ENCODE results near the gene TBATA.

TBATA gene

DNA sequence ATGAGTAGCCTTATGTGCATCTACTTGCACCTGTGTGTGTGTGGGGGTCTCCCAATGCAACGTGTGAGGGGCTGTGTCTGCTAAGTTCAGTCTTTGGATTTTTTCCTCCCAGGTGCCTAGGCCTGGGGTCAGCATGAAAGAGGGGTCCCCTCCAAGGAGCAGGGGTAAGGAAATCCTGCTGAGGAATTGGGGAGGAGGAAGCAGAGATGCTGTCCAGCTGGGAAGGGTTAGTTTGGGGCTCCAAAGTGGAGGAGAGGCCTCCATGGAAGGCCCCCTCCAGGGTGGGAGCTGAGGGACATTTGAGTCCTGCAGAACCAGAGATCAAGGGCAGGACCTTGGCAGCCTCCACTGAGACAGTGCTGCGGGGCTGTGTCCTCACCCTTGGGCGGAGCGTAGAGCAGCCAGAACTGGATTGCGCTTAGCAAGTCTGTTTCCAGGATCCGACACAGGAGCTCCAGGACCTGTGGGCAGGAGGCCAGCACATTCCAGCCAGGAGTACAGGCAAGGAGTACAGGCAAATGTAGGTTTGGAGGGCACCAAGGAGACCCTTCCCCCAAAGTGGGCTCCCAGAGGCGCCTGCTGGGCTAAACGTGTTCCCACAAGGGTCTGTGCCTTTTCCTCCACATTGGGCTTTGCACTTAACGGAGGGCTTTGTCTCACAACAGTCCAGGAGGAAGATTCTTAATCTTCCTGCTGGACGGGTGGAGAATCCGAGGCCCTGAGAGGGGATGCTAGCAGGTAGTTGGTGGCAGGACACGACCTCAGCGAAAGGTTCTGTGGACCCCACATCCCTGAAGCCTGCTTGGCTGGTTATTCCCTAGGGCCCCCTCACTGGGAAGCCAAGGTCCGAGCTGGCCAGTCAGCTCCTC is 10.1 kb downstream of the TBATA start:
- Histone ChIP-seq H4K91ac (ENCODE audit: low read depth, low read length) (no peak overlapping the region), H3K4ac (ENCODE audit: low read depth, low read length) (no peak overlapping the region), H2AFZ (ENCODE audit: insufficient read depth, low read length, poor library complexity) (no peak overlapping the region), H4K8ac (ENCODE audit: low read depth, low read length) (no peak overlapping the region), H3K14ac (ENCODE audit: low read length) (no peak overlapping the region), H2BK5ac (ENCODE audit: low read depth, low read length, poor library complexity) (no peak overlapping the region), H3K4me3 (ENCODE audit: low read depth, low read length) (no peak overlapping the region), H3K79me1 (ENCODE audit: low read length) (no peaks in the 10 kb centered on the region), H2BK12ac (ENCODE audit: low read length) (no peak overlapping the region), H3K4me1 (ENCODE audit: control insufficient read depth in 1 of 2, insufficient read depth in 2 of 2, low read length in 2 of 2) (no peaks in the 10 kb centered on the region), H3K4me2 (ENCODE audit: low read length) (no peak overlapping the region), H3K27me3 (ENCODE audit: insufficient read depth, low read length) (no peaks in the 10 kb centered on the region), H2BK120ac (ENCODE audit: insufficient read depth, low read length, poor library complexity) (no peak overlapping the region), H4K12ac (ENCODE audit: low read depth, low read length) (no peak overlapping the region), H3K9me3 (ENCODE audit: insufficient read depth, low read depth, low read length) (no peaks in the 10 kb centered on the region), H3K36me3 (ENCODE audit: control insufficient read depth in 1 of 2, insufficient read depth in 2 of 2, low read length in 2 of 2) (no peaks in the 10 kb centered on the region), H2AK5ac (ENCODE audit: low read length) (no peak overlapping the region), H3K23ac (ENCODE audit: low read length) (no peak overlapping the region), H3K27ac (ENCODE audit: low read depth, low read length) (no peak overlapping the region), H3K18ac (ENCODE audit: low read length) (no peak overlapping the region), H3K79me2 (ENCODE audit: control insufficient read depth, insufficient read depth, low read length, poor library complexity) (no peaks in the 10 kb centered on the region), H3K9ac (ENCODE audit: low read length) (no peak overlapping the region)
- no CpG with 5 or more reads among the region's 14 CpGs for WGBS (ENCODE audit: extremely low coverage, insufficient coverage, insufficient read length)
- no peak for DNase-seq

DNA sequence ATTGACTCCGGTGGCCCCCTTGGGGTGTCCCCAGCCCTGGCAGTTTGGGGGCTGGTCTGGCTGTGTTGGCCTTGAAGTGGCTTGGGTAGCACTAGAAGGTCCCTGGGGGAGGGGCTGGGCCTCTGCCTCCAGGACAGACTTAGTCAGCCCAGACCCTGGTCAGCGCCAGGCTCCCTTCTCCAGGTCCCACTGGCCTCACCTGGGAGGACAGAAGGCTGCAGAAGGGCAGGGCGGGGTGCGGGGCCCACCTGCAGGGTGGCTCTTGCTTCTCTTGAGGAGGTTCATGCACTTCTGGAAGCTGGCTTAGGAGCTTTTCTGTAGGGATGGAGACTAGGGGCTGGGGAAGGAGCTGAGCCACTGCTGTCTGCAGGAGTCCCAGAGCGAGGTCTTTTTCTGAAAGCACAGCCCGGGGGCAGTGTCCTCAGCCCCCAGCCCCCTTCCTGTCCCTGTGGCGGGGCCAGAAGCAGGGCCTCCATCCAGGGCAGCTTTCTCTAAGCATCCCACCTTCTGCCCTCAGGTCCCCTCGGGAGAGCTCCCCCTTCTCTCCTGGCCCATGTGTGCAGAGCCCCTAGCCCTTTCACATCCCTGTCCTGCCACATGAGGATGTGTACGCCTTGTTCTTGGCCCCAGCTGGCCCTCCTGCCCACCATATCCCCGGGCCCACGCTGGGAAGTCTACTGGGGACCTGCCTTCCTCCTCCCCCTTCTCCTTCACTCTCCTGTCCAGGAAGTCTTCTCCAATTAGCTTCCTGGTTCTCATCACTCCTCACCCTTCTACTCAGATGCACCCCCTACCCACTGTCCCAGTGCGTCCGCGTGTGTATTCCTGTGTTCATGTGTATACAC is 11.0 kb downstream of the TBATA start:
- H3K27ac ChIP-seq (ENCODE audit: low read depth, low read length): no peak overlapping the region
- no peaks in the 10 kb centered on the region for H3K36me3 ChIP-seq (ENCODE audit: control insufficient read depth in 1 of 2, insufficient read depth in 2 of 2, low read length in 2 of 2)
- no peak overlapping the region for H4K91ac ChIP-seq (ENCODE audit: low read depth, low read length)
- H4K12ac ChIP-seq (ENCODE audit: low read depth, low read length): no peak overlapping the region
- no peak overlapping the region for H3K4ac ChIP-seq (ENCODE audit: low read depth, low read length)
- no peaks in the 10 kb centered on the region for H3K79me2 ChIP-seq (ENCODE audit: control insufficient read depth, insufficient read depth, low read length, poor library complexity)
- no peaks in the 10 kb centered on the region for H3K79me1 ChIP-seq (ENCODE audit: low read length)
- H3K4me3 ChIP-seq (ENCODE audit: low read depth, low read length): no peak overlapping the region
- H3K4me2 ChIP-seq (ENCODE audit: low read length): no peak overlapping the region
- WGBS (ENCODE audit: extremely low coverage, insufficient coverage, insufficient read length): no CpG with 5 or more reads among the region's 14 CpGs
- no peaks in the 10 kb centered on the region for H3K4me1 ChIP-seq (ENCODE audit: control insufficient read depth in 1 of 2, insufficient read depth in 2 of 2, low read length in 2 of 2)
- no peak overlapping the region for H2BK5ac ChIP-seq (ENCODE audit: low read depth, low read length, poor library complexity)
- H3K9ac ChIP-seq (ENCODE audit: low read length): no peak overlapping the region
- H3K27me3 ChIP-seq (ENCODE audit: insufficient read depth, low read length): no peaks in the 10 kb centered on the region
- H2AK5ac ChIP-seq (ENCODE audit: low read length): no peak overlapping the region
- DNase-seq: no peak
- H2AFZ ChIP-seq (ENCODE audit: insufficient read depth, low read length, poor library complexity): no peak overlapping the region
- no peak overlapping the region for H3K23ac ChIP-seq (ENCODE audit: low read length)
- no peak overlapping the region for H3K18ac ChIP-seq (ENCODE audit: low read length)
- no peak overlapping the region for H2BK12ac ChIP-seq (ENCODE audit: low read length)
- H3K9me3 ChIP-seq (ENCODE audit: insufficient read depth, low read depth, low read length): no peaks in the 10 kb centered on the region
- no peak overlapping the region for H4K8ac ChIP-seq (ENCODE audit: low read depth, low read length)
- no peak overlapping the region for H2BK120ac ChIP-seq (ENCODE audit: insufficient read depth, low read length, poor library complexity)
- H3K14ac ChIP-seq (ENCODE audit: low read length): no peak overlapping the region

DNA sequence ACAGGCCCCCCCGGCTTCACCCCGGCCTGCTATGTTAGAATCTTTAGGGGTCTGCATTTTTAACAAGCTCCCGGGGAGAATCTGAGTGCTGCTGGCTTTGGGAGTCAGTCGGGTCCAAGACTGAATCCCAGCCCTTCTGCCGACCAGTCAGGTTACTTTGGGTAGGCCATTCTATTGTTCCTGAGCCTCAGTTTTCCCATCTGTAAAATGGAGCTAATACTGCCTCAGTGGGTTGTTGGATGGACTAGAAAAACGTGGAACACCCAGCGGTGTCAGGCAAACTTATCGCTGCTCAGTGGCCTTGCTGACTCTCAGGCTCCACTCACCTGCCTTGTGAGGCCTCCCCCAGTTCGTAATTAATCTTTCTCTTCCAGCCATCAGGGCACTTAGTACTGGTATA is 11.7 kb downstream of the TBATA start:
- no CpG with 5 or more reads among the region's 9 CpGs for WGBS (ENCODE audit: extremely low coverage, insufficient coverage, insufficient read length)
- no peak overlapping the region for H3K27ac ChIP-seq (ENCODE audit: low read depth, low read length)
- H3K4ac ChIP-seq (ENCODE audit: low read depth, low read length): no peak overlapping the region
- no peak overlapping the region for H4K91ac ChIP-seq (ENCODE audit: low read depth, low read length)
- no peak overlapping the region for H2BK5ac ChIP-seq (ENCODE audit: low read depth, low read length, poor library complexity)
- DNase-seq: no peak
- H2AK5ac ChIP-seq (ENCODE audit: low read length): no peak overlapping the region
- no peak overlapping the region for H3K4me3 ChIP-seq (ENCODE audit: low read depth, low read length)
- H3K4me1 ChIP-seq (ENCODE audit: control insufficient read depth in 1 of 2, insufficient read depth in 2 of 2, low read length in 2 of 2): no peaks in the 10 kb centered on the region
- H3K18ac ChIP-seq (ENCODE audit: low read length): no peak overlapping the region
- no peak overlapping the region for H3K14ac ChIP-seq (ENCODE audit: low read length)
- H3K9me3 ChIP-seq (ENCODE audit: insufficient read depth, low read depth, low read length): no peaks in the 10 kb centered on the region
- H3K36me3 ChIP-seq (ENCODE audit: control insufficient read depth in 1 of 2, insufficient read depth in 2 of 2, low read length in 2 of 2): no peaks in the 10 kb centered on the region
- H3K4me2 ChIP-seq (ENCODE audit: low read length): no peak overlapping the region
- H3K27me3 ChIP-seq (ENCODE audit: insufficient read depth, low read length): no peaks in the 10 kb centered on the region
- H3K23ac ChIP-seq (ENCODE audit: low read length): no peak overlapping the region
- H3K9ac ChIP-seq (ENCODE audit: low read length): no peak overlapping the region
- H2BK120ac ChIP-seq (ENCODE audit: insufficient read depth, low read length, poor library complexity): no peak overlapping the region
- no peak overlapping the region for H4K12ac ChIP-seq (ENCODE audit: low read depth, low read length)
- H3K79me1 ChIP-seq (ENCODE audit: low read length): no peaks in the 10 kb centered on the region
- no peak overlapping the region for H4K8ac ChIP-seq (ENCODE audit: low read depth, low read length)
- no peak overlapping the region for H2BK12ac ChIP-seq (ENCODE audit: low read length)
- H3K79me2 ChIP-seq (ENCODE audit: control insufficient read depth, insufficient read depth, low read length, poor library complexity): no peaks in the 10 kb centered on the region
- no peak overlapping the region for H2AFZ ChIP-seq (ENCODE audit: insufficient read depth, low read length, poor library complexity)

DNA sequence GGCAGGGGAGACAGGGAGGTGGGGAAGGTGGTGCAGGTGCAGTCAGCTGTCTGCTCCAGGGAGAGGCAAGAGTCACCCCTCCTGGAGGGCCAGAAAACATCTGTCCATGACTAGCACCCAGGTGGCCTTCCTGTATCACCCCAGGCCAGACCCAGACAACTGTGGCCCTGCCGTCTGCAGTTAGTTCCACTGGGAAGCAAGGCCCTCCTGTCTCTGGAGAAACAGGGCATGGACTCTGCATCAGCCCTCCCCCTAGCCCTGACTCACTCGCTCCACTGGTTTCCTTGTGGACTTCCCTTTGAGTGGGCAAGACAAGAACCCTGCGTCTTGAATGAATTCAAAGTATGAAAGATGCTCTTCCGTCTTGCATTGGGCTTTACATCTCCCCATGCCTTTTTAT is 12.6 kb downstream of the TBATA start:
- Histone ChIP-seq H2BK5ac (ENCODE audit: low read depth, low read length, poor library complexity) (no peak overlapping the region), H3K27ac (ENCODE audit: low read depth, low read length) (no peak overlapping the region), H3K27me3 (ENCODE audit: insufficient read depth, low read length) (no peaks in the 10 kb centered on the region), H2AFZ (ENCODE audit: insufficient read depth, low read length, poor library complexity) (no peak overlapping the region), H2AK5ac (ENCODE audit: low read length) (no peak overlapping the region), H3K23ac (ENCODE audit: low read length) (no peak overlapping the region), H2BK120ac (ENCODE audit: insufficient read depth, low read length, poor library complexity) (no peak overlapping the region), H3K18ac (ENCODE audit: low read length) (no peak overlapping the region), H3K9ac (ENCODE audit: low read length) (no peak overlapping the region), H3K79me2 (ENCODE audit: control insufficient read depth, insufficient read depth, low read length, poor library complexity) (no peaks in the 10 kb centered on the region), H3K4me2 (ENCODE audit: low read length) (no peak overlapping the region), H3K4me3 (ENCODE audit: low read depth, low read length) (no peak overlapping the region), H4K91ac (ENCODE audit: low read depth, low read length) (no peak overlapping the region), H3K9me3 (ENCODE audit: insufficient read depth, low read depth, low read length) (no peaks in the 10 kb centered on the region), H3K14ac (ENCODE audit: low read length) (no peak overlapping the region), H3K79me1 (ENCODE audit: low read length) (no peaks in the 10 kb centered on the region), H3K4ac (ENCODE audit: low read depth, low read length) (no peak overlapping the region), H4K8ac (ENCODE audit: low read depth, low read length) (no peak overlapping the region), H4K12ac (ENCODE audit: low read depth, low read length) (no peak overlapping the region), H2BK12ac (ENCODE audit: low read length) (no peak overlapping the region), H3K36me3 (ENCODE audit: control insufficient read depth in 1 of 2, insufficient read depth in 2 of 2, low read length in 2 of 2) (no peaks in the 10 kb centered on the region), H3K4me1 (ENCODE audit: control insufficient read depth in 1 of 2, insufficient read depth in 2 of 2, low read length in 2 of 2) (no peaks in the 10 kb centered on the region)
- DNase-seq: no peak
- no CpG with 5 or more reads among the region's 4 CpGs for WGBS (ENCODE audit: extremely low coverage, insufficient coverage, insufficient read length)

All from trophoblast cell (in vitro differentiated cells and primary cell).